Cardiac muscle cell (in vitro differentiated cells and primary cell): ENCODE results near the gene GNAL. TPM values are rescaled to one million over a fixed set of nuclear protein-coding genes. Genes with fewer than 3 reads are reported as not detected.

ENCODE experiments used
- DNase-seq, 2 donors: peaks; one replicate each; pipeline versions ENCODE4 v3.0.0 to v3.0.0-alpha.2; 2010 to 2017; ENCODE audit warnings: low read depth in 1 of 2, low spot score in 1 of 2
- H3K27ac ChIP-seq: fragments of 200-600 bp; sonication (generic); 2 replicates; pipeline ENCODE4 v1.5.1; 2016
- H3K27me3 ChIP-seq: fragments of 200-600 bp; sonication (generic); 2 replicates; pipeline ENCODE4 v1.6.0; 2016; ENCODE audit warnings: control low read depth
- H3K36me3 ChIP-seq: fragments of 200-600 bp; sonication (generic); 2 replicates; pipeline ENCODE4 v1.5.1; 2016; ENCODE audit warnings: control low read depth
- H3K4me1 ChIP-seq: fragments of 200-600 bp; sonication (generic); 2 replicates; pipeline ENCODE4 v1.8.1; 2017; ENCODE audit warnings: low read depth, mild to moderate bottlenecking, mixed run types
- H3K4me3 ChIP-seq: fragments of 200-600 bp; sonication (generic); 2 replicates; pipeline ENCODE4 v1.5.1; 2016; ENCODE audit warnings: mild to moderate bottlenecking
- H3K9me3 ChIP-seq: fragments of 200-600 bp; sonication (generic); 2 replicates; pipeline ENCODE4 v1.5.1; 2017; ENCODE audit warnings: low read depth, mild to moderate bottlenecking, control low read depth
- CTCF ChIP-seq: IDR thresholded peaks from 2 replicates; pipeline ENCODE4 v1.5.1; 2012; ENCODE audit warnings: low read depth, mild to moderate bottlenecking, low read length
- polyA plus RNA-seq: library from polyadenylated mRNA; unstranded; fragments of >200 nt; fragmentation: Nextera tagmentation; extraction: Ambion mirVana; gene quantifications from 2 replicates; pipeline ENCODE4 v1.2.1, GENCODE V29; 2016
- total RNA-seq: library from RNA; depleted of rRNA; stranded (reverse); fragments of >200 nt; gene quantifications from 2 replicates; pipeline ENCODE4 v1.2.3, GENCODE V29; 2016

The GNAL gene
- total and polyA plus RNA-seq, 2 experiments from 2014 or later: 10.4 to 10.6 TPM

- no peak for DNase-seq
- Histone ChIP-seq H3K27ac (peak overlapping the region; percentile 30), H3K4me3 (no peak overlapping the region), H3K36me3 (no peaks in the 10 kb centered on the region), H3K27me3 (no peaks in the 10 kb centered on the region), H3K9me3 (no peaks in the 10 kb centered on the region), H3K4me1 (no peaks in the 10 kb centered on the region)
- no peak for TF ChIP-seq CTCF
Observed at GRCh38 chr18:11866329-11866728, 177.3 kb downstream of the GNAL start.

GRCh38 chr18:11866764-11867163 lies 177.7 kb downstream of the GNAL start:
- DNase-seq: no peak

GRCh38 chr18:11868230-11868629 lies 179.2 kb downstream of the GNAL start:
- H3K27ac ChIP-seq: no peak overlapping the region
- TF ChIP-seq CTCF: no peak
- no peaks in the 10 kb centered on the region for H3K36me3 ChIP-seq
- no peaks in the 10 kb centered on the region for H3K27me3 ChIP-seq
- no peak overlapping the region for H3K4me3 ChIP-seq
- H3K4me1 ChIP-seq: no peaks in the 10 kb centered on the region
- no peak for DNase-seq
- no peaks in the 10 kb centered on the region for H3K9me3 ChIP-seq

More at GRCh38 chr18:11866764-11867163, 177.7 kb downstream of the GNAL start:
- H3K4me3 ChIP-seq: no peak overlapping the region
- no peaks in the 10 kb centered on the region for H3K36me3 ChIP-seq
- peak overlapping the region; percentile 30 for H3K27ac ChIP-seq
- no peaks in the 10 kb centered on the region for H3K27me3 ChIP-seq
- H3K4me1 ChIP-seq: no peaks in the 10 kb centered on the region
- no peaks in the 10 kb centered on the region for H3K9me3 ChIP-seq
- TF ChIP-seq CTCF: no peak

GRCh38 chr18:11871501-11871900 lies 182.4 kb downstream of the GNAL start:
- Histone ChIP-seq H3K27ac (no peak overlapping the region), H3K4me1 (no peaks in the 10 kb centered on the region), H3K36me3 (no peaks in the 10 kb centered on the region), H3K4me3 (no peak overlapping the region), H3K9me3 (no peaks in the 10 kb centered on the region), H3K27me3 (no peaks in the 10 kb centered on the region)
- no peak for DNase-seq
- no peak for TF ChIP-seq CTCF

GRCh38 chr18:11872479-11873136 lies 183.5 kb downstream of the GNAL start:
- no peaks in the 10 kb centered on the region for H3K9me3 ChIP-seq
- peak; percentile 35 for TF ChIP-seq CTCF
- no peaks in the 10 kb centered on the region for H3K4me1 ChIP-seq
- no peak overlapping the region for H3K4me3 ChIP-seq
- H3K27ac ChIP-seq: peak overlapping the region; percentile 41
- no peaks in the 10 kb centered on the region for H3K36me3 ChIP-seq
- H3K27me3 ChIP-seq: no peaks in the 10 kb centered on the region
- DNase-seq: peak; percentile 47 to 72
